HG03521 (cell line): ENCODE data around the gene CTSC.

Source experiments
- ATAC-seq: cut with Tn5 transposase; IDR thresholded peaks from one replicate; pipeline ENCODE4 v1.9.1; 2021; ENCODE audit warnings: mild to moderate bottlenecking, moderate library complexity; ENCODE audit not compliant: unreplicated experiment

Gene CTSC

DNA sequence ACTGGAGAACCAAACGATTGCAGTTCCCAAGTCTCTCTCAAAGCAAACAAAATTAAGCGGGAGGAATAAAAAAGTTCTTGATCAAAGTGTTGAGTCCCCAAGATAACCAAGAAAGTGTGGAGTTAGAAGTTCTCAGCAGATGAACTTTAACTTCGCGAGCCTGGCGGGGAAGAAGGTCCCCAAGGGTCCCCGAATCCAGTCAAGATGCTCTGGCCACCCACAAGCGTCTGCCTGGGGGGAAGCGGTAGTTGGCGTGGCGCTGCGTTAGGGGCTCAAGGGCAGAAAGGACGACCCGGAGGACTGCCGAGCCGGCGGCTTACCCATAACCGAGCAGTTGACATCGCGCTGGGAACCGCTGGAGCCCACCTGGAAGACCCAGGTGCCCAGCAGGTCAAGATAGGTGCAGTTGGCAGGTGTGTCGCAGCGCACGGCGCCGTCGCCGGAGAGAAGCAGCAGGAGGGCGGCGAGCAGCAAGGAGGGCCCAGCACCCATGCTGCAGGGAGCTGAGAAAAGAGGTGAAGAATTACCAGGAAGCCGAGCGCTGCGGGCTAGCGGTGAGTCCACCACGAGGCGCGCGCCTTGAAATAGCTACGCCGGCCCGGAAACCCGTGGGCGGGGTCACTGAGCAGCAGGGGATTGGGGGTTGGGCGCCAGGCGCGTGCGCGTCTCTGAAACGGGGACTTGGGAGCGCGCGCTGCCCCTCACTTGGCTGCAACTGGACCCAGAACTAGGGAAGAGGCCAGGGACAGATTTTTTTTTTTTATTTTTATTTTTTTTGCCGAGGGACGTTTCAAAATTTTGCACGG, at the start of gene CTSC:
TSS of gene CTSC (minus strand) at position 556 of the 806 bp plus-strand sequence. CDS start at position 492, 64 bp downstream.
- ATAC-seq, result peak; percentile 83

DNA sequence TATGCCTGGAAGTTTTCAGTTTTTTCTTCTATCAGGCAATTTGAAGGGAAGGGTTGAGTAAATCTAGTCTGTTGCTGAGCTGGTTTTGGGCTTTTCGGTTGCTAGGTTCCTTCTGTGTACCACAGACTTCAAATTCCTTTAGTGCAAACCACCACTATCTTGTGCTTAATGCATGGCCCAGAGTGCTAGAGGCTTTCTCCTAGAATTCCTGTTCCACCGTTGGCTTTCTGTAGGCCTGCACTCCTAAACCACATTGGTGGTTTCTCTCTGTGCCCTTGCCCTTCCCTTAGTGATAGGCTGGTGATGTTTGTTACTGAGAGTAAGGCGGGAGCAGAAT, 47.1 kb upstream of the CTSC start:
- no peak for ATAC-seq

DNA sequence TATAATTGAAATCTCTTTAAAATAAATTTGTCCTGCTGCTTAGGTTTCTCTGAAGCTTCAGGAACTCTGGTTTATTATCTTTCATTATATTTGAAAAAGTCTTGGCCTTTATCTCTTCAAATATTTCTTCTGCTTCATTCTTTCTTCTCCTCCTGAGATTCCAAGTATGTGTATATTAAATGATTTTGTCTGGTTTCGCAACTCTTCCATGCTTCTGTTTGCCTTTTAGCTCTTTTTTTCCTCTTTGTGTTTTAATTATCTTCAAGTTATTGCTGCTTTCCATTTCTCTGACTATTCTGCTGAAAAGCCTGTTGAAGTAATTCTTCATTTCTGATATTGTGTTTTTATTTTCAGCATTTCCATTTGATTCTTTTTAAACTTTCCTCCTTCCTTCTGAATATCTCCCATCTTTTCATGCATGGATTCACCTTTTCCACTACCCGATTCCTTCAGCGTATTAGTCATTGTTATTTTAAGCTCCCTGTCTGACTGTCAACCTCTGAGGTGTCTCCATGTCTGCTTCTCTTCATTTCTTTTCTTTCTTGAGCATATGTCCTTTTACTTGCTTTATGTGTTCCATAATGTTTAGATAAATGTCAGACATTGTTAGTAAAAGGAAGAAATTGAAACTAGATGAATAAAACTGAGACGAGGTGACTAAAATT, 46.6 kb upstream of the CTSC start:
- no peak for ATAC-seq

DNA sequence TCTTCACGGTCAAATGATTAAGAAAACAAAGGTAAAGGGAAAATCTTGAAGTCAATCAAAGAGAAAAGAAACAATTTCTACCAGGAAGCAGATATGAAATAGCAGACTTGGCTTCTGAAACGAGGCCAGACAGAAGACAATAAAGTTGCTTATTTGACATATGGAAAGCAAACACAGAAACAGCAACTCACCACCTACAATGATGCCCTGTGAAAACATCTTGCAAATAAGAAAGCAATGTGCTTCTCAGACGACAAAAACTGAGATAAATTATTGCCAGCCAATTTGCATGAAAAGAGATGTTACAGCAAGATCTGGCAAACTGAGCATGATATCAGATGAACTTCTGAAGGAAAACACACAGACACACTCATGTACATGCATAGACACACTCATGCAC, 45.9 kb upstream of the CTSC start:
- no peak for ATAC-seq

DNA sequence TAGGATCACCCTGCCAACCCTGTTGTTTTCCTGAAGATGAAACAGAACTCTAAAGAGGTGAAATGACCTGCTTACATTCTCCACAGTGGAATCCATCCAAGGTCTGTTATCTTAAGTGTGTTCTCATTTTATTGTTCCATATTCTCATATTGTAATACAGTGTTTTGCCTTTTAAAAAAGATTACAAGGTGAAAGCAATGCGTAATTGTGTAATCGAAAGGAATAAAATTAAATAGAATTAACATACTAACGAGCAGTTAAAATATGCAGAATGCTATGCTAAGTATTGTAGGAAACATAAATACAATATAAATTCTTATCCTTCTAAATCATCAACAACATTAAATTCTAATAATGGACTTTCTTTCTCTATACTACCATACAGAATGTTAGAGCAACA, 41.6 kb upstream of the CTSC start:
- ATAC-seq, result no peak

DNA sequence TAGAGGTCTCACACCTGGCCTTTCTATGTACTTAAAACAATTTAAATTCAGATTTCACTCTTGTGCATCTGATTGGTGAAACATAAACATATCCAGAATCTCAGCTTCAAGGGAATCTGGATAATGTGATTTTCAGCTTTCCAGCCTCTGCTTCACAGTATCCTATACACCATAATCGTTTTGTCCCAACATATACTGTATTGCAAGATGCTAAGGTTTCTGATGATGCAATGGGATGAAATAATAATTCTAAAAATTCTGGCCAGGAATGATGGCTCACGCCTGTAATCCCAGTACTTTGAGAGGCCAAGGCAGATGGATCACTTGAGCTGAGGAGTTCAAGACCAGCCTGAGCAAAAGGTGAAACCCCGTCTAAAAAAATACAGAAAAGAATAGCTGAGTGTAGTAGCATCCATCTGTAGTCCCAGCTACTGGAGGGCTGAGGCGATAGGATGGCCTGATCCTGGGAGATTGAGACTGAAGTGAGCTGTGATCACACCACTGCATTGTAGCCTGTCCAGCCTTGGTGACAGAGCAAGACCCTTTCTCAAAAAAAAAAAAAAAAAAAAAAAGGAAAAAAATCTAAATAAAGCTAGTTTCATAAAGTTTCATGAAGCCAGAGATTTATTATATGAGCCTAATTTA, 41.0 kb upstream of the CTSC start:
- ATAC-seq, result no peak

DNA sequence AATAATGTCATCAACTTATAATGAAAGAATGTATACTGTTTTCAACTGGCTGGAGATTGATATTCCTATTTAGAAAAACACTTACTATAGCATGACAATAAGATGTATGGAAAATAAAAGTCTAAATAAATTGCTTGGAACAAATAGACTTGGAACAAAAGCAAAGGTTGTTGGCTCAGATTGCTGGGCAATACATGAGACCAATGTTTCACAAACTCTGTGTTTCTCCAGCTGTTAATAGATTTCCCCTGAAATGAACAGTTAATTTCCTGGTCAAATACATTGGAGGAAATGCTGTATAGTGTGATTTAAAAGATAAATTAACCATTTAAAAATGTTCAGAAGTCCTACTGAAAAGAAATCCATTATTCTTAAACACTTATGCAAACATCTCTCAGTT, 40.1 kb upstream of the CTSC start:
- no peak for ATAC-seq

DNA sequence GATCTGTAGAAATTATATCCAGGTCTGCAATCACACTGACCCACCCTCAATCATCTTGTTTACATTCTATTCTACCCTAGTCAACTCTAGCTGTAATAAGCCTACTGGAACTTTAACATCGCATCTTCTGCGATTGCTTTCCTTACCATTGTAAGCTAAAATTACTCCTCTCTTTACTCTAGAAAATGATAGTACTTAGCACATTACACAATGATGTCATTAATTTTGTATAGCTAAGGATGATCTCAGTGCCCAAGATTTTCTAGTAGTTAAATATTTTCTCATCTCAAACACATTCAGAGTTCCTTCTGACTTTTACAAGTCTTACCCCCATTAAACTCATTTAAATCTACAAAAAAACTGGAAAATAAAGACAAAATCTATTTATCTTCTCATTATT, 39.6 kb upstream of the CTSC start:
- ATAC-seq, result no peak

DNA sequence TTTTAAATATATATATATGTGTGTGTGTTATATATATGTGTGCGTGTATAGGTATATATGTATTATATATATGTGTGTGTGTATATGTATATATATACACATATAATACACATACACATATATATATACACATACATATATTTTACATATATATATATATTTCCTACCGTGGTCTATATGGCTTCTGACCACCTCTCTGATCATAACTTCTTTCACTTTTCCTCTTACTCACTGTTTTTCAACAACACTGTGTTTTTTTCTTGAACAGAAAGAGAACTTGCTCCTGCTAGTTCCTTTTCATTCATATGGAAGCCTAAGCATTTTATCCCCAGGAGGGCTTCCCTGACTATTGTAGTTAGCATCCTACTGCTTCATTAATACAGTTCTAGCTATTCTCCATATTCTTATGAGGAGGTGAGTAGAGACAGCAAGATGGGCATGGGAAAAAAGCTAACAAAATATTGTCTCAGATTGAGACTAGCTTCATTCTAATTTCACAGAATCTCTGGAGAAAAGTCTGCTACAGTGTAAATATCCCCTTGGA, 38.5 kb upstream of the CTSC start:
- no peak for ATAC-seq

DNA sequence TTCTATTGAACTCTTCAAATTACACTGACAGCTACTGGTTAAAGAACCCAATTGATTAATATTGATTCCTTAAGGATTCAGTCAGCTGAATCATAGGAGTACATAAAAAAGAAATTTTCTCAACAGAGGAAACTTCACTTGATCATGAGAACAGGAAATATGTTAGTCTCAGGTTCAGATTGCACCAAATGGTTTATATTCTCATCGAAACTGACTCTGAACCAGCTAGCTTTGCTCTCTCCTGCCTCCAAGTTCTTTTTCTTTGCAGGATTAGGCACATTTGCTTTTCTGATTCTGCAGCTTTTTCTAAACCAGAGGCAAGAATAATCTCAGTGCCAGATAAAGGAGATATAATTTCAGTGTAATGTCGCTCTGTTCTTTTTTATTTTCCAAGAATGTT, 33.2 kb upstream of the CTSC start:
- ATAC-seq, result no peak

DNA sequence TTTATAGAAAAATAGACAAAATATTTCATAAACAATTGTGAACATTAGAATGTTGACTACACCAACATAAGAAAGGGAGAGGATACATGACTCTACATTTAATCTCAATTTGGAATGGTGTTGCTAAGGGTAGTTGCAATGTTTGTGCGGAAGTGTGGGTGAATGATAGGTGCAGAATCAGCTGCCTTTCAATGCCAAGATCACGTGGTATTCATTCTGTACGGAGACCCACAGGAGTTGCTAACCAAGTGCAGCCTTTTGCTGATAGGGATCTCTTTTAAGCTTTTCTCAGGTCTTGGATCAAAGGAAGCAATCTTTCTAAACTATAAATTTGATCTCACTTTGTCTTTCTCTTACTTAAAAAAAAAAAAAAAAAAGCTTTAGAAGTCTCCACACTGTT, 29.8 kb upstream of the CTSC start:
- ATAC-seq, result no peak

DNA sequence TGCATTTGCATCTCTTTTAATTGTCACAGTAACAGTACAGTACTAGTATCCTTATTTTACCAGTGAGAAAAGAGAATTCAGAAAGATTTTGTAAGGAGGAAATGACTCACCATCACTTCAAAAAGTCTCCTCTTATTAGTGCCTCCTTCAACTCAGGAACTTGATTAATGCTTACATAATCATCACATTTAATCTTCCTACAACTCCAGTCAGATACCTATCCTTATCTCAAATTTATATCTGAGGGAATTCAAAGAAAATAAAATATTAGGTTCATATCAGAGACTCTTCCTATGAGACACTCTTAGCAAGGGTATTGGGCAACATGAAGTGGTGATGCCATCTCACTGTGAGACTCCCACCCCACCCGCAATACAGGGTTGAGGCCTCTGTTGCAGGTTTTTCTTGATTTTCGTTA, 26.1 kb upstream of the CTSC start:
- ATAC-seq, result no peak

DNA sequence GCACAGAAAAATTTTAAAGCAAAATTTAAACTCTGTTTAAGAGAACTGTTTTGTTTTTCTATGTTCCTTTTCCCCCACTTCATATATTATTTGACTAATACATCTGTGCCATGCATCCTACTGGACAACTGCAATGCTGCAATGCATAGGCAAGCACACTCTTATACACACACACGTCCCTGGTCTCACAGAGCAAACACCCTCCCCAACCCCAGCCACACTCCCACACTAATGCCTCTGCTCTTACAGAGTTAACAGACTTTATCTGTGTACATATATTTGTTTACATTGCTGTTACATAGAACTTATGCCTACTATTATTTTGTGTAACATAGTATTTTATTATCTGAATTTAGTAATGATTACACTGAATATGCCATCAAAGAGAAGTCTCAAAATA, 25.5 kb upstream of the CTSC start:
- ATAC-seq, result no peak

DNA sequence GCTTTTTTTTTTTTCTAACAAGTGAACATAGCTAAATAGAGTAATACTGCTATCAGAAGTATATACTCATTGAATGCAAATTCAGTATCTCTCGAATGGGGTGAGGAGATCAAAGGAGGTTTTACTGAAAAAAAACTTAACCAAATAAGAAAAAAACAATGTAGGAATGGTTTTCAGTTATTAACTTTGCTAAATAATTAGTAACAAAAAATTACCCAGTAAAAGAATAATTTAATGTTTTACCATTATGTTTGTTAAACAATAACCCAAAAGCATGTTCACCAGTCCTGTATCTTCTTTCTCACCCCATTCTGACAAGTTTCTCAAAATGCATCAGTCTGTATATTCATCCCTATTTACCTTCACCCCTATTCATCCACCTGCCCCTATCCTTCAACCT, 22.6 kb upstream of the CTSC start:
- no peak for ATAC-seq

DNA sequence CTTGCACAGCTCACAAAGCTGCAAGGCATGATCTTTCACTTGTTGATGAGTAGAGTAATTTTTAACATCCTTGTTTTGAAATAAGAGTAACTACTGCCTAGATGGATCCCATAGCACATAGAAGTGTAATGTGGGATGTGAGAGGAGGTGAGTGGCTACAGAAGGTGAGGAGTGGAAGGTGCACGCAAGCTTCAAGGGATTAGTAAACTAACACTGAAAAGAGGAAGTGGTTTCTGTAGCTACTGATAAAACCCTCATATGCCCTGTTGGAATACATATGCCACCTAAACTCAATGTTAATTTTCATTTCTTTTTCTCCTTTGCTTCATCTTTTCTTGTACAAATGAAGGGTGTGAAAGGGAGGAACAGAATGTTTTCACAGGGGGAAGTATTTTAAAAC, 22.0 kb upstream of the CTSC start:
- ATAC-seq, result peak; percentile 66

DNA sequence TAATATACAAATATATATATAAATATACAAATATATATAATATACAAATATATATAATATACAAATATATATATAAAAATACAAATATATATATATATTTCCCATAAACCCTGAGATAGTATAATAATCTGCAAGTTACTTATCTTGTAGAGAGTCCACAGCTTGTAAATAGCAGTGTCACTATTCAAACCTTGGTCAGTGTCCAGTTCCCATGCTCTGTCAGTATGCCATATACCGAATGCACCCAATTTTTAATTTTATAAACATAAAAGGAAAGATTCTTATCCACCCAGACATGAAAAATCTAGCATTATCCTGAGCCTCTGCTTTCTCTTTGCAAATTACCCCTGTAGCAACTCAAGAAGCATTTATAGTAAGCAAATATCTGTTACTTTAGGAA, 21.6 kb upstream of the CTSC start:
- no peak for ATAC-seq

DNA sequence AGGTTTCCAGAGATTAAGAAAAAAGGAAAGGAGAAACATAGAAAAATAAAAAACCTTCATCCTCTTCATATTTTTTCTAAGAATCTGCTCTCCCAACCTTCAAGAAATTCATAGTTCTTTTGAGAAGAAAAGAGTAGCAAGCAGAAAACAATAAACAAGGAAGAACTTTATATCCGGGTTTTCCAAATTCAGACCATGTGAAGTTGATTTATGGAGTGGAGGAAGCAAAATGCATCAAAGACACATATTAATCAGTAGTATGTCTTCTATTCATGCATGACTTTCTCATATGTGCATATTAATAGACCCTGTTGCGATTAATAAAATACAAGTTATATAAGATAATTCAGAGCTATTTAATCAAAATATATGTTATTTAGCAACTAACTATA, 20.5 kb upstream of the CTSC start:
- no peak for ATAC-seq

DNA sequence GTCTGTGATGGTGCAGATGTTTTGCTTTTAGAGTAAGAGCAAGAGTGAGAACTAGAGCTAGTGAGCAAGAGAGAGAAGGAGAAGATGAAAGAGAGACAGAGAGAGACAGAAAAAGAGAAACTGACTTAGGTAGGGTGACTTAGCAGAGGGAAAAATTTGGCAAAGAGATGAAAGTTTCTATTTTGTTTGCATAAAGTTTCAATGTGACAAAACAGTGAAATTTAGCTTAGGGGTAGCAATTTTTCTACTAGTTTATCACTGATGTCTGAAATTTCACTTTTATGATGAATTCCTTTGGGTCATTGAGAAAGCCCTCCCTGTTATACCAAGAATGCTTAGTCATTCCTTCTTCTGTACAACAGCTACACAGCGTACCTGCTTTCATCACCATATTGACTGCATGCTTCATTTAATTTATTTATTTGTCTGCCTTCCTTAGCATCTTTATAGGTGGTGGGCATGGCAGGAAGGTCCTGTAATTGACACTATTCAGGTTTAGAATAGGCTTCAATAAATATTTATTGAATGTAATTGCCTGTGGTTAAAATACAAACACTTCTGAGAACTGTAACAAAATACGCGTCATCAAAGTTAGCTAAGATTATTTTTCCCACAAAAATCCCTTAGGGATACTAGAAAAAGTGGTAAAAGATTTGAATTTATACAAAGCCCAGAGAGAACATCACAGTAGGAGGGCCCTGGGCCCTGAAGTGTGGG, 19.9 kb upstream of the CTSC start:
- ATAC-seq, result peak; percentile 37

DNA sequence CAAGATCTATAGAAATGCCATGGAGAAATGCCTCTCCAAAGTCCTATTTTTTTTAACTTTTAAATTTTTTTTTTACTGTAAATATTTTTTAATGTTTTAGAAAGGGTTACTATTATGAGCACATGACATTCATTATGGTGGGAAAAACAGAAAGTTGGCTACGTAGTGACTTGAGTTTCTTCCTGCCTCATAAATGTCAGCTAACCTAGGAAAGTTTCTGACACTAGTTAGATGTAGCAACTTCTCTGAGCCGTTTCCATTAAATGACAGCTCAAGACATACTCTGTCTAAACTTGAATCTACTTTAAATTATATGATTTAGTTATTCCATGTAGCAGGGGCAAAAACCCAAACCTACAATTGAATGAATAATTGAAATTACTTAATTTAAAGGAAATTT, 18.4 kb upstream of the CTSC start:
- no peak for ATAC-seq

DNA sequence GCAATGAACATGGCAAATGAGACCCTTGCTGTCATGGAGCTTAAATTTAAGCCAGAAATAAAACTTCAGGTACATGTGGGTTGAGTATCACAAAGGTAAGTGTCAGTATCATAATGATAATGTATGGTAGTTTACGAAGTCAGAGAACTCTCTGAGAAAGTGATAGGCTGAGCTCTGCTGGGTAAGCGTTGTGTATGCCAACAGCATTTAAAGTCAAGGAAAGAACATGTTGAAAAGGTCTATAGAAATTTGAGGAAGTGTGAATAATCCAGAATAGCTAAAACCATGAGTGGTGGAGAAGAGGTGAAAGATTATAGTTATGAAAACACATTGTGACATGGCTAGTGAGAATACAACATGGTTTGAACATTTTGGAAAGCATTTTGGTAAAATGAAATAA, 17.4 kb upstream of the CTSC start:
- no peak for ATAC-seq

DNA sequence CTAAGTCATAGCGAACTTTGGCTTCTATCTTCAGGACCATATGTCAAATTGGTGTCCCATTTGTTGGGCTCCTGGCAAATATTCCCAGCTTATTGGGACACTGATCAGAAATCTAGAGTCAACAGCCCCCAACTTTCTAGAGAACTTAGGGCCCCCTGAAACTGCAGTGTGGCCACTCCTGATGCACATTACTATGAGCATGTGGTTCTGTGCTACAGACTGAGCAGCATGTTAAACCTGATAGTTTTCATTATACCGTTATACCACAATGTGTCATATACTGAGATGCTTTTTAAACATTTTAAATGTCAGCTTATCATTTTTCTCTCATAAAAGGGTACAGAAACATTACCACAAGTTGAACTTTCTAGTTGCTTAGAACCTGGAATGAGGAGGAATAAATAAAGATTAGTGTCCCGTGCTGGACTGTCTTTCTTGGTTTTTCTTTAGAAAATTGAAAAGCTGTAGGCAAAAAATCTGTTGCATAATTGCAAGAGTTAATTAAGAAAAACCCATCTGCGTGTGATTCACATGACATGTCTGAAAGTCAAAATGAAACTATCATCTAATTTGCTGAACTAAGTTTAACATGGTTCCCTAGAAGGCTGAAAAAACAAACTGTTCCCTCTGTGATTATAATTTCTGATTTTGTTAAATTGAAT, 16.4 kb upstream of the CTSC start:
- no peak for ATAC-seq
